ENCODE results near the gene WDR6.

WDR6 gene

GRCh38 chr3:48979451-48979850 is 27.7 kb upstream of the WDR6 start:
- Histone ChIP-seq H3K27me3 (no peaks in the 10 kb centered on the region), H3K9ac (no peak overlapping the region), H3K9me3 (no peaks in the 10 kb centered on the region), H3K4me3 (no peak overlapping the region), H4K20me1 (peaks cover 19% of the 10 kb centered on the region), H3K4me2 (no peak overlapping the region), H3K36me3 (peaks cover 99% of the 10 kb centered on the region), H3K27ac (no peak overlapping the region), H3K4me1 (no peaks in the 10 kb centered on the region)
- TF ChIP-seq Cebpa-rat (IDR thresholded peaks at IDR 0.05), result no peak

GRCh38 chr3:48980295-48980694 is 26.9 kb upstream of the WDR6 start:
- Histone ChIP-seq H3K27me3 (no peaks in the 10 kb centered on the region), H3K4me1 (no peaks in the 10 kb centered on the region), H3K27ac (no peak overlapping the region), H3K4me2 (no peak overlapping the region), H3K9ac (no peak overlapping the region), H3K4me3 (no peak overlapping the region), H4K20me1 (peaks cover 16% of the 10 kb centered on the region; the same call in 1 of the 2 replicates), H3K36me3 (peaks cover 99% of the 10 kb centered on the region), H3K9me3 (no peaks in the 10 kb centered on the region)
- no peak for TF ChIP-seq Cebpa-rat (IDR thresholded peaks at IDR 0.05)

GRCh38 chr3:48982016-48982415 is 25.2 kb upstream of the WDR6 start:
- Histone ChIP-seq H3K27me3 (no peaks in the 10 kb centered on the region), H3K9me3 (no peaks in the 10 kb centered on the region), H3K9ac (no peak overlapping the region), H3K36me3 (peaks cover 99% of the 10 kb centered on the region), H3K4me1 (no peaks in the 10 kb centered on the region), H3K4me3 (no peak overlapping the region), H4K20me1 (peaks cover 16% of the 10 kb centered on the region), H3K4me2 (no peak overlapping the region), H3K27ac (no peak overlapping the region)
- TF ChIP-seq Cebpa-rat (IDR thresholded peaks at IDR 0.05), result no peak

- Histone ChIP-seq H3K9ac (no peak overlapping the region), H3K4me1 (no peaks in the 10 kb centered on the region), H3K4me2 (no peak overlapping the region), H3K27ac (no peak overlapping the region), H3K27me3 (no peaks in the 10 kb centered on the region), H3K9me3 (no peaks in the 10 kb centered on the region), H4K20me1 (peaks cover 16% of the 10 kb centered on the region), H3K36me3 (peaks cover 94% of the 10 kb centered on the region), H3K4me3 (no peak overlapping the region)
- no peak for TF ChIP-seq Cebpa-rat (IDR thresholded peaks at IDR 0.05)
These were observed 24.5 kb upstream of the WDR6 start for GRCh38 chr3:48982686-48983085.

GRCh38 chr3:48983096-48983495 is 24.1 kb upstream of the WDR6 start:
- H3K27ac ChIP-seq, result no peak overlapping the region
- TF ChIP-seq Cebpa-rat (IDR thresholded peaks at IDR 0.05), result no peak
- no peaks in the 10 kb centered on the region for H3K27me3 ChIP-seq
- H3K9me3 ChIP-seq, result no peaks in the 10 kb centered on the region
- H3K4me1 ChIP-seq, result peaks cover 2% of the 10 kb centered on the region
- no peak overlapping the region for H3K4me2 ChIP-seq
- H3K36me3 ChIP-seq, result peaks cover 90% of the 10 kb centered on the region
- H3K9ac ChIP-seq, result no peak overlapping the region
- peaks cover 16% of the 10 kb centered on the region for H4K20me1 ChIP-seq
- H3K4me3 ChIP-seq, result no peak overlapping the region

- Histone ChIP-seq H3K9ac (no peak overlapping the region), H3K4me2 (no peak overlapping the region), H4K20me1 (peaks cover 16% of the 10 kb centered on the region), H3K4me1 (peaks cover 17% of the 10 kb centered on the region), H3K9me3 (no peaks in the 10 kb centered on the region), H3K27me3 (peaks cover 8% of the 10 kb centered on the region; the same call in 1 of the 2 replicates), H3K36me3 (peaks cover 75% of the 10 kb centered on the region), H3K4me3 (no peak overlapping the region), H3K27ac (no peak overlapping the region)
- TF ChIP-seq Cebpa-rat (IDR thresholded peaks at IDR 0.05), result no peak
These were observed 22.5 kb upstream of the WDR6 start for GRCh38 chr3:48984663-48985062.

- no peaks in the 10 kb centered on the region for H3K9me3 ChIP-seq
- H3K4me3 ChIP-seq, result no peak overlapping the region
- peaks cover 20% of the 10 kb centered on the region; the same call in 1 of the 2 replicates for H3K27me3 ChIP-seq
- peaks cover 23% of the 10 kb centered on the region for H3K4me1 ChIP-seq
- H3K4me2 ChIP-seq, result no peak overlapping the region
- peaks cover 16% of the 10 kb centered on the region for H4K20me1 ChIP-seq
- no peak for TF ChIP-seq Cebpa-rat (IDR thresholded peaks at IDR 0.05)
- H3K36me3 ChIP-seq, result peaks cover 63% of the 10 kb centered on the region
- 0 out of 2 replicates have a peak overlapping the region, but pooled peaks have one; percentile 15 for H3K9ac ChIP-seq
- H3K27ac ChIP-seq, result no peak overlapping the region
These were observed 21.3 kb upstream of the WDR6 start for GRCh38 chr3:48985831-48986376.

- peak overlapping the region; percentile 88 for H3K9ac ChIP-seq
- H4K20me1 ChIP-seq, result no peaks in the 10 kb centered on the region; the same call in 1 of the 2 replicates
- no peak; the same call in 1 of the 2 replicates for TF ChIP-seq Cebpa-rat (IDR thresholded peaks at IDR 0.05)
- peaks cover 35% of the 10 kb centered on the region for H3K36me3 ChIP-seq
- H3K4me1 ChIP-seq, result peaks cover 53% of the 10 kb centered on the region
- H3K9me3 ChIP-seq, result no peaks in the 10 kb centered on the region
- H3K4me2 ChIP-seq, result peak overlapping the region; percentile 99
- peak overlapping the region; percentile 83 for H3K27ac ChIP-seq
- H3K4me3 ChIP-seq, result peak overlapping the region; percentile 85
- peaks cover 28% of the 10 kb centered on the region; the same call in 1 of the 2 replicates for H3K27me3 ChIP-seq
These were observed 17.9 kb upstream of the WDR6 start for GRCh38 chr3:48989126-48989795.

- Histone ChIP-seq H3K36me3 (peaks cover 30% of the 10 kb centered on the region), H3K27me3 (peaks cover 28% of the 10 kb centered on the region; the same call in 1 of the 2 replicates), H3K4me3 (peak within 1 kb of the TSS; percentile 85), H3K4me2 (peak within 1 kb of the TSS; percentile 99), H3K4me1 (peaks cover 55% of the 10 kb centered on the region), H3K9ac (peak within 1 kb of the TSS; percentile 88), H4K20me1 (no peaks in the 10 kb centered on the region; the same call in 1 of the 2 replicates), H3K9me3 (no peaks in the 10 kb centered on the region), H3K27ac (peak within 1 kb of the TSS; percentile 83)
- TF ChIP-seq Cebpa-rat (IDR thresholded peaks at IDR 0.05), result no peak; the same call in 1 of the 2 replicates
These were observed 17.2 kb upstream of the WDR6 start, which contains the start of gene P4HTM for GRCh38 chr3:48989796-48990635. Gene P4HTM, plus strand, starts transcription at chr3:48990241. Its CDS starts 16 bp downstream, at chr3:48990257.

Measured in BLaER1 (cell line).